Mesenchymal stem cell (in vitro differentiated cells and primary cell): ENCODE measurements around the gene HTRA3.

Experiments used
- DNase-seq: peaks from one replicate; pipeline ENCODE4 v3.0.0-alpha.2; 2013
- H2AFZ ChIP-seq: one replicate; pipeline ENCODE4 v1.6.1; 2013; ENCODE audit warnings: low read depth, mild to moderate bottlenecking, control low read depth, inconsistent platforms, low read length, moderate library complexity
- H2AK5ac ChIP-seq: 2 replicates; pipeline ENCODE4 v1.6.1; 2013; ENCODE audit warnings: low read length, moderate library complexity, mild to moderate bottlenecking, inconsistent platforms; ENCODE audit not compliant: severe bottlenecking
- H2BK120ac ChIP-seq: one replicate; pipeline ENCODE4 v1.6.1; 2013; ENCODE audit warnings: low read depth, mild to moderate bottlenecking, inconsistent platforms, low read length, moderate library complexity
- H2BK12ac ChIP-seq, 2 experiments: one replicate each; pipeline ENCODE4 v1.6.1; 2013; ENCODE audit warnings: inconsistent platforms in 2 of 2, low read length in 2 of 2, mild to moderate bottlenecking in 2 of 2, moderate library complexity in 2 of 2, control low read depth in 1 of 2
- H2BK15ac ChIP-seq: one replicate; pipeline ENCODE4 v1.6.1; 2013; ENCODE audit warnings: mild to moderate bottlenecking, low read depth, inconsistent platforms; ENCODE audit not compliant: poor library complexity, severe bottlenecking
- H2BK5ac ChIP-seq: 2 replicates; pipeline ENCODE4 v1.6.1; 2013; ENCODE audit warnings: low read depth, mild to moderate bottlenecking, low read length, control low read depth, inconsistent platforms; ENCODE audit not compliant: poor library complexity, severe bottlenecking
- H3K14ac ChIP-seq, 2 experiments: one replicate each; pipeline ENCODE4 v1.6.1; 2013; ENCODE audit warnings: inconsistent platforms in 2 of 2, low read length in 2 of 2, control low read depth in 1 of 2, mild to moderate bottlenecking in 1 of 2, moderate library complexity in 1 of 2
- H3K18ac ChIP-seq, 2 experiments: one replicate each; pipeline ENCODE4 v1.6.1; 2013; ENCODE audit warnings: inconsistent platforms in 2 of 2, low read length in 2 of 2, control low read depth in 1 of 2, low read depth in 1 of 2, mild to moderate bottlenecking in 1 of 2
- H3K23ac ChIP-seq, 2 experiments: one replicate each; pipeline ENCODE4 v1.6.1; 2013; ENCODE audit warnings: inconsistent platforms in 2 of 2, low read length in 2 of 2, mild to moderate bottlenecking in 2 of 2, moderate library complexity in 2 of 2, control low read depth in 1 of 2
- H3K27ac ChIP-seq: 2 replicates; pipeline ENCODE4 v1.5.1; 2013; ENCODE audit warnings: mild to moderate bottlenecking, moderate library complexity, low read length, control low read depth, inconsistent platforms; ENCODE audit not compliant: poor library complexity, severe bottlenecking
- H3K27me3 ChIP-seq, 2 experiments: 2 replicates each; pipeline versions ENCODE4 v1.6.1 to v1.7.0; 2013; ENCODE audit warnings: low read length in 2 of 2, mild to moderate bottlenecking in 2 of 2, moderate library complexity in 2 of 2, control low read depth in 1 of 2, inconsistent platforms in 1 of 2; ENCODE audit not compliant: control insufficient read depth in 1 of 2, insufficient read depth in 1 of 2
- H3K36me3 ChIP-seq, 2 experiments: 2 replicates each; pipeline versions ENCODE4 v1.6.1 to v1.7.0; 2013; ENCODE audit warnings: low read length in 2 of 2, control low read depth in 1 of 2, inconsistent platforms in 1 of 2, low read depth in 1 of 2, mild to moderate bottlenecking in 1 of 2; ENCODE audit not compliant: insufficient read depth in 2 of 2, control insufficient read depth in 1 of 2
- H3K4ac ChIP-seq, 2 experiments: one replicate each; pipeline ENCODE4 v1.6.1; 2013; ENCODE audit warnings: inconsistent platforms in 2 of 2, low read length in 2 of 2, mild to moderate bottlenecking in 2 of 2, moderate library complexity in 2 of 2, control low read depth in 1 of 2, low read depth in 1 of 2
- H3K4me1 ChIP-seq: 2 replicates; pipeline ENCODE4 v1.6.1; 2013; ENCODE audit warnings: low read depth, low read length, control low read depth; ENCODE audit not compliant: control insufficient read depth, insufficient read depth
- H3K4me2 ChIP-seq: 2 replicates; pipeline ENCODE4 v1.6.1; 2013; ENCODE audit warnings: low read length, mild to moderate bottlenecking, inconsistent platforms; ENCODE audit not compliant: poor library complexity, severe bottlenecking
- H3K4me3 ChIP-seq, 2 experiments: 2 replicates each; pipeline versions ENCODE4 v1.5.1 to v1.7.0; 2013; ENCODE audit warnings: low read length in 2 of 2, mild to moderate bottlenecking in 2 of 2, control low read depth in 1 of 2, low read depth in 1 of 2; ENCODE audit not compliant: insufficient read depth in 1 of 2
- H3K79me1 ChIP-seq: replicated peaks from 2 replicates; pipeline ENCODE4 v1.6.1; 2013; ENCODE audit warnings: mild to moderate bottlenecking, control low read depth, low read length, inconsistent platforms; ENCODE audit not compliant: poor library complexity, severe bottlenecking
- H3K9ac ChIP-seq: 2 replicates; pipeline ENCODE4 v1.7.0; 2013; ENCODE audit warnings: mild to moderate bottlenecking, low read length, moderate library complexity
- H3K9me3 ChIP-seq: 2 replicates; pipeline ENCODE4 v1.7.0; 2013; ENCODE audit warnings: mild to moderate bottlenecking, low read length; ENCODE audit not compliant: control insufficient read depth
- H4K8ac ChIP-seq: one replicate; pipeline ENCODE4 v1.6.1; 2013; ENCODE audit warnings: inconsistent platforms, mild to moderate bottlenecking, low read length, moderate library complexity
- H4K91ac ChIP-seq: one replicate; pipeline ENCODE4 v1.6.1; 2013; ENCODE audit warnings: mild to moderate bottlenecking, low read length, inconsistent platforms
- WGBS: methylation state at CpG from one replicate; pipeline ENCODE4 v1.1.7; 2013; ENCODE audit warnings: mixed read lengths; 5-methylcytosine and 5-hydroxymethylcytosine counted together

HTRA3 gene

DNA sequence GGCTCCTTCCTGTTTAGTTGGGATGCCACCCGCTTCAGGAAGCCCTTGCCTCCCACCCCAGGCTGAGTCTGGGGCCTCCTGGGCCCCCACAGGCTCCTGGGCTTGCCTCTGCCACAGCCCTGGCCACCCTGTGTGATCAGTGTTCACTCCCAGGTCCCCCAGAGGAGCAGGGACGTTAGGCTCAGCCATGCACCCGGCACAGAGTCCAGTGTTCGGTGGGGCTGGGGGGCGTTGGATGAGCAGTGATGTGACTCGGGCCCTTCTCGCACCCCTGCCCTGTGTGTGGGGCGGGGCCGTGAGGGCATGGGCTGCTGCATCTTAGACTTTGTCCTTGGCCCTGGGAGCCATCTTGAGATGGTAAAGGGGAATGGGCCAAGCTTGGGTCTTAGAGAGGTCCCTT is 29.9 kb upstream of the HTRA3 start:
- H2AFZ ChIP-seq, result no peak overlapping the region
- no peak overlapping the region for H2BK120ac ChIP-seq
- no peak overlapping the region for H2BK12ac ChIP-seq
- no peak overlapping the region for H3K27ac ChIP-seq
- WGBS, result 95% methylated on average over 9 of the region's 9 CpGs
- no peak overlapping the region for H3K9ac ChIP-seq
- H3K14ac ChIP-seq, result no peak overlapping the region
- H3K36me3 ChIP-seq, result peaks cover 2 to 67% of the 10 kb centered on the region in 2 experiments
- H2BK5ac ChIP-seq, result no peak overlapping the region
- H3K4me2 ChIP-seq, result no peak overlapping the region
- H3K18ac ChIP-seq, result no peak overlapping the region
- H2AK5ac ChIP-seq, result no peak overlapping the region
- peaks cover 23% of the 10 kb centered on the region for H3K4me1 ChIP-seq
- H3K27me3 ChIP-seq, result no peaks in the 10 kb centered on the region
- peak overlapping the region; percentile 0 for H4K91ac ChIP-seq
- H3K4me3 ChIP-seq, result no peak overlapping the region
- H4K8ac ChIP-seq, result no peak overlapping the region
- no peak overlapping the region for H2BK15ac ChIP-seq
- no peak overlapping the region for H3K23ac ChIP-seq
- H3K4ac ChIP-seq, result no peak overlapping the region
- no peaks in the 10 kb centered on the region for H3K9me3 ChIP-seq
- no peaks in the 10 kb centered on the region for H3K79me1 ChIP-seq
- no peak for DNase-seq

DNA sequence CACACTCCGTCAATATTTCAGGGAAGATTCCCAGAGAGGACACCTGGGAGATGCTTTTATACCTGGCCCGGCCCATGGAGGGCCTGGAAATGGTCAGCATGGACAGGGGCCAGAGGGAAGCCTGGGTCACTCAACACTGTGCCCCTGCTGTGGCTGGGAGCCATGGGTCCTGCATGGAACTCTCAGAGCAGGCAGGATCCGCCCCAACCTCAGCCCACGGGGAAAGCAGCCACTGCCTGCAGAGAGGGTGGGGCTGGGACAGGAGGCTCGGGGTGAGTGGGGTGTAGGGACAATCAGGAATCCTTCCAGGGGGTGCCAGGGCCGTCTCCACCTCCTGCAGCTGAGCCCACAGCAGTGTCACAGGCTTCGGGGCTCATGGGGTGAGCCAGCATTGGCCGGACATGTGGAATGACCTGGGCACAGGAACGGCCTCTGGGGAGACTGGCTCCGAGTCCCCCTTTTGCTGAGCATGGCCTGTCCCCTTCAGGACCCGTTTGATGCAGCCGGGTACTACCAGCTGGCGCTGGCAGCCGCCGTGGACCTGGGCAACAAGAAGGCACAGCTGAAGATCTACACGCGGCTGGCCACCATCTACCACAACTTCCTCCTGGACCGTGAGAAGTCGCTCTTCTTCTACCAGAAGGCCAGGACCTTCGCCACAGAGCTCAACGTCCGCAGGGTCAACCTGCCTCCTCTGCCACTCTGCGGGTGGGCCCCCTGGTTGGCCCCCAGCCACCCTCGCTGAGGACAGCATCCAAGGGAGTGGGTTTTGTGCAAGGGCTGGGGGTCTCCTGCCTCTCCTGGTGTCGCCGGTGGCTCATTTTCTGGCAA is 29.1 kb upstream of the HTRA3 start:
- Histone ChIP-seq H3K27ac (no peak overlapping the region), H3K4me2 (no peak overlapping the region), H2AFZ (no peak overlapping the region), H3K23ac (no peak overlapping the region), H3K79me1 (no peaks in the 10 kb centered on the region), H3K4me3 (no peak overlapping the region), H3K18ac (no peak overlapping the region), H4K8ac (no peak overlapping the region), H3K27me3 (no peaks in the 10 kb centered on the region), H3K4ac (no peak overlapping the region), H2BK120ac (no peak overlapping the region), H2BK12ac (no peak overlapping the region), H3K14ac (no peak overlapping the region), H3K36me3 (peaks cover 0 to 60% of the 10 kb centered on the region in 2 experiments), H3K4me1 (peaks cover 23% of the 10 kb centered on the region), H3K9me3 (no peaks in the 10 kb centered on the region), H4K91ac (no peak overlapping the region), H2BK15ac (no peak overlapping the region), H3K9ac (no peak overlapping the region), H2AK5ac (no peak overlapping the region), H2BK5ac (no peak overlapping the region)
- 89% methylated on average over 24 of the region's 26 CpGs for WGBS
- no peak for DNase-seq

DNA sequence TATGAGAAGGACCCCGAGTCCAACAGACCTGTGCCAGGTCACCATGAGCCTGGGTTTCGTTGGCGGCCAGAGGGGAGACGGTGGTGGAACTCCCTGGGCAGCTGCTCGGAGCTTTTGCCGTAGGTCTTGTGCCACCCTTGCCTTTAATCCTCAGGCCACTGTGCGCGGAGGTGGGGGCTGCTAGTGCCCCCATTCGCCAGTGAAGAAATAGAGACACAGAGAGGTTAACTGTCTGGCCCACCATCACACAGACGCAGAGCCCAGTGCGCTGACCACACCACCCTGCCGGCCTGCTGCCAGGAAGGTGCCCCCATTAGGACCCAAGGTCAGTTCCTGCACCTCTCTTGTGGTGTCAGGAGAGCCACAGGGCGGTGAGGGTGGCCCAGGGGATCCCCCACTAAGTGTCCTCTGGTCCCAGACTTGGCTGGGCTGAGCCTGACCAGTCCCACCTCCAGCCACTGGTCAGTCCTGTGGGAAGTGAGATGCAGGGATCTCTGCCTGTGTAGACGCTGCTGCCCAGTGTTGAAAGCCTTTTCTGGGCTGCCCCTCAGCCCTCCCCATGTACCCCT is 28.3 kb upstream of the HTRA3 start:
- H3K4ac ChIP-seq, result no peak overlapping the region
- H3K4me1 ChIP-seq, result peaks cover 19% of the 10 kb centered on the region
- no peak overlapping the region for H2AK5ac ChIP-seq
- H3K36me3 ChIP-seq, result peaks cover 0 to 51% of the 10 kb centered on the region in 2 experiments
- H3K4me3 ChIP-seq, result no peak overlapping the region
- no peak overlapping the region for H3K23ac ChIP-seq
- H3K9ac ChIP-seq, result no peak overlapping the region
- H3K18ac ChIP-seq, result no peak overlapping the region
- H2BK120ac ChIP-seq, result no peak overlapping the region
- H2BK12ac ChIP-seq, result no peak overlapping the region
- H2AFZ ChIP-seq, result no peak overlapping the region
- DNase-seq, result no peak
- peaks cover 5% of the 10 kb centered on the region in 2 experiments for H3K27me3 ChIP-seq
- no peak overlapping the region for H3K14ac ChIP-seq
- H4K8ac ChIP-seq, result no peak overlapping the region
- H3K9me3 ChIP-seq, result no peaks in the 10 kb centered on the region
- H3K79me1 ChIP-seq, result no peaks in the 10 kb centered on the region
- 94% methylated on average over 14 of the region's 14 CpGs for WGBS
- H2BK5ac ChIP-seq, result no peak overlapping the region
- no peak overlapping the region for H3K4me2 ChIP-seq
- no peak overlapping the region for H4K91ac ChIP-seq
- H2BK15ac ChIP-seq, result no peak overlapping the region
- no peak overlapping the region for H3K27ac ChIP-seq

DNA sequence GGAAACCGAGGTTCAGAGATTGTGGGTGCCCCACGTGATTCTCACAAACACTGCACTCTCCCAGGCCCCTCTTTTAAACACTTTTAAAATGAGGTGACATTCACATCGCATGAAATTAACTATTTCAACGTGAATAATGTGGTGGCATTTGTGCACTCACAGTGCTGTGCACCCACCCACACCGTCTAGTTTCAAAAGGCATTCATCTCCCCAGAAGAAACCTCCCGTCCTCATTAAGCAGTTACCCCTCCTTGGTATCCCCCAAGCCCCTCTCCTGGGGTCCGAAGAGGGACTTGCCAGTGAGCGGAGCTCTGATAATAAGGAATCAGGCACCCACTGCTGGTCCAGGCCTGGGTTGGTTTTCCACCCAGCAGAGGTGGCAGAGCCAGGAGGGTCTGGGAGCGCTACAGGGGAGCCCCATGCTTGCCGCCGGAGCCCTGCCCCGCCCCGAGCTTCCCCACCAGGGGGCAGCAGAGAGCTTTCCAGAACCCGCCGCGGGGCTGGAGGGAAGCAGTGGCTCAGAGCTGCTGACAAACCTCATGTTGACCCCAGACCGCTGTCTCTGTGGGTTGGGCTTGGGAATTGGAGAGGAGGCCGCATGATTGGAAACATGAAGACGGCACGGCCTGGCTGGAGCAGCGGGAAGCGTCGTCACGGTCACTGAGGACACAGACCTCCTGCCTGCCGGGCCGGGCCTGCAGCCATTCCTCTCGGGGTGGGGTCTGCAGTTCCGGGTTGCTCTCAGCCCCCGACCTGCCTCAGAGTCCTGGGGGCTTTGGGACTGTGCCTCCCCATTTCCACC is 27.5 kb upstream of the HTRA3 start:
- H3K9me3 ChIP-seq, result no peaks in the 10 kb centered on the region
- H3K18ac ChIP-seq, result peak overlapping the region; percentile 17 to 22
- H2BK120ac ChIP-seq, result no peak overlapping the region
- H3K23ac ChIP-seq, result no peak overlapping the region
- peak overlapping the region; percentile 63 to 96 for H3K4ac ChIP-seq
- no peak overlapping the region for H2BK15ac ChIP-seq
- H3K36me3 ChIP-seq, result peaks cover 0 to 43% of the 10 kb centered on the region in 2 experiments
- H4K8ac ChIP-seq, result peak overlapping the region; percentile 92
- no peak overlapping the region for H2BK5ac ChIP-seq
- H3K4me3 ChIP-seq, result no peak overlapping the region
- H3K79me1 ChIP-seq, result no peaks in the 10 kb centered on the region
- peak; percentile 97 for DNase-seq
- peak overlapping the region; percentile 29 to 45 for H2BK12ac ChIP-seq
- H3K4me1 ChIP-seq, result peaks cover 13% of the 10 kb centered on the region
- WGBS, result 20% methylated on average over 29 of the region's 29 CpGs
- no peak overlapping the region for H3K4me2 ChIP-seq
- H4K91ac ChIP-seq, result no peak overlapping the region
- H3K14ac ChIP-seq, result no peak overlapping the region
- H3K27me3 ChIP-seq, result peaks cover 5% of the 10 kb centered on the region in 2 experiments
- H3K9ac ChIP-seq, result peak overlapping the region; percentile 73
- no peak overlapping the region for H3K27ac ChIP-seq
- no peak overlapping the region for H2AK5ac ChIP-seq
- H2AFZ ChIP-seq, result no peak overlapping the region
